OCI-LY7 (cell line): Measurements from ENCODE around the gene PAMR1.

Experiments
- EZH2phosphoT487 ChIP-seq: fragments of 200-600 bp; sonication (generic); IDR thresholded peaks from 2 replicates; pipeline ENCODE4 v1.6.1; 2018; ENCODE audit warnings: low read depth, borderline replicate concordance, mild to moderate bottlenecking, mixed run types, antibody characterized with exemption, low read length, moderate library complexity, mixed read lengths
- TF ChIP-seq, protein P1 (sequence below): fragments of 200-600 bp; sonication (generic); conservative IDR thresholded peaks from 2 replicates; pipeline ENCODE4 v1.5.1; 2014; ENCODE audit warnings: mild to moderate bottlenecking, antibody characterized with exemption, low read length, moderate library complexity, mixed read lengths

DNA sequence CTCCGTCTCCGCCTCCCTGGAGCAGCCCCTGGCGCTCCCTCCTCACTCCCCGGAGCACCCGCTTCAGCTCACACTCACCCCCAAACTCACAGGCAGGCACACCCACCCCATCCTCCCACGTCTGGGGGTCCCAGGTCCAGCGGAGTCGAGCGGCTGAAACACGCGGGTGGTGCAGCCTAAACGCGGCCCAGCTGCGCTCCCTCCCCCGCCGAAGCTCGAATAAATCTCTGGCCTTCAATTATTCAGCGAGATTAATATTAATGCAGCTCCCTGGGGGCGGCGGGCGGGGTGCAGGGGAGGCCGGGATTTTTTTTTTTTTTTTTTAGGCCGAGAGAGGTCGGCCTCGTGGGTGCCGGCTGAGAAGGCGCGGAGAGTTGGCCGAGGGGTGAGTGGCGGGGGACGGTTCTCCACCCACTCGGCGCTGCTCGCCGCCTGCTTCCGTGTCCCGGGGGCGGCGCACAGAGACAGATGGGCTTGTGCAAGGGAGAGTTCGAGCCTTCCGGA is 105.5 kb downstream of the PAMR1 start:
- TF ChIP-seq, protein P1, sequence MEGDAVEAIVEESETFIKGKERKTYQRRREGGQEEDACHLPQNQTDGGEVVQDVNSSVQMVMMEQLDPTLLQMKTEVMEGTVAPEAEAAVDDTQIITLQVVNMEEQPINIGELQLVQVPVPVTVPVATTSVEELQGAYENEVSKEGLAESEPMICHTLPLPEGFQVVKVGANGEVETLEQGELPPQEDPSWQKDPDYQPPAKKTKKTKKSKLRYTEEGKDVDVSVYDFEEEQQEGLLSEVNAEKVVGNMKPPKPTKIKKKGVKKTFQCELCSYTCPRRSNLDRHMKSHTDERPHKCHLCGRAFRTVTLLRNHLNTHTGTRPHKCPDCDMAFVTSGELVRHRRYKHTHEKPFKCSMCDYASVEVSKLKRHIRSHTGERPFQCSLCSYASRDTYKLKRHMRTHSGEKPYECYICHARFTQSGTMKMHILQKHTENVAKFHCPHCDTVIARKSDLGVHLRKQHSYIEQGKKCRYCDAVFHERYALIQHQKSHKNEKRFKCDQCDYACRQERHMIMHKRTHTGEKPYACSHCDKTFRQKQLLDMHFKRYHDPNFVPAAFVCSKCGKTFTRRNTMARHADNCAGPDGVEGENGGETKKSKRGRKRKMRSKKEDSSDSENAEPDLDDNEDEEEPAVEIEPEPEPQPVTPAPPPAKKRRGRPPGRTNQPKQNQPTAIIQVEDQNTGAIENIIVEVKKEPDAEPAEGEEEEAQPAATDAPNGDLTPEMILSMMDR, result no peak
- TF ChIP-seq EZH2phosphoT487, result no peak
